ENCODE data around the gene UMODL1. TPM values are rescaled to one million over a fixed set of nuclear protein-coding genes. Genes with fewer than 3 reads are reported as not detected.

The UMODL1 gene
- total RNA-seq, 1 experiment from 2014 or later = 2.3 TPM

DNA sequence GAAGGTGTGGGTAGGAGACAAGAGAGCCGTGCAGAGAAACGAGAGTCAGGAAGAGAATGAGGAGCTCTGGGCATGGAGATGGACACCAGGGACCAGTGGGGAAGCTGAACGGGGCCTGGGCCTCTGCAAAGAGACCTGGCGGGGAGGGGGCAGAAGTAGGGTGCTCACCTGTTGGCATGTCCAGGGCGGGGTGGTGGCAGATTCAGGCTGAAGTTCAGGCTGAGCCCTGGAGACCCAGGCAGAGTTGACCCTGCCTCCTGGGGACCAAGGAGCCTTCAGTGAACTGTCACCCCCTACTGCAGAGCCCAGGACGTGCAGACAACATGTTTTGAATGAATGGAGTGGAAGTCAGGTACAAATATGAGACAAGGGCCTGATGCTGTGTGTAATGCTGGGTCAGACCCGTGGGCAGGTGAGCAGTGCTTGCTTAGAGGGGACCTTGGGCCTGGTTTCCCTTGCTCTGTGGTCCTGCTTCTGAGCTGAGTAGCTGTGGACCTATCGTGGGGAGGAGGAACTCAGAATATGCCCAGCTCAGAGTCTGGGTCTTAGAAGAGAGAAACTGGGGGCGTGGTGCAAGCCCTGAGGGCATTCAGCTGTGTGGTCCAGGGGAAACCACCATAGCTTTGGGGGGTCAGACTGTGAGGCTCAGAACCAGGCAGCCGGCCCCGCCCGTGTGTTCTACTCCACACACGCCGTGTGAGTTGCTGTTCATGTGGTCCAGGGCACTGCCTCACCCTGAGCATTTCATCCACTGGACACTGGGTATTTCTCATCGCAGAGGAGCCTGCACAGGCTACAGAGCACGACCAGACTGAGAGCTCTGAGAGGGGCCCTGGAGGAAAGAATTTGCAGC is 21.3 kb upstream of the UMODL1 start:
- Histone ChIP-seq H3K4me1 (ENCODE audit: low read length) (no peaks in the 10 kb centered on the region), H4K20me1 (ENCODE audit: insufficient read depth, low read depth, low read length) (no peaks in the 10 kb centered on the region), H3K27me3 (ENCODE audit: low read length) (no peaks in the 10 kb centered on the region), H3K4me2 (ENCODE audit: low read depth, low read length, poor library complexity, severe bottlenecking) (no peak overlapping the region), H3K27ac (ENCODE audit: low read length) (no peak overlapping the region), H3K9ac (ENCODE audit: low read length) (no peak overlapping the region), H2AFZ (ENCODE audit: low read length) (no peak overlapping the region), H3K4me3 (ENCODE audit: low read length) (no peak overlapping the region), H3K9me3 (ENCODE audit: low read length) (no peaks in the 10 kb centered on the region), H3K36me3 (ENCODE audit: insufficient read depth, low read length) (no peaks in the 10 kb centered on the region), H3K9me2 (replicated peaks; ENCODE audit: insufficient read depth, low read length) (no peaks in the 10 kb centered on the region), H3K79me2 (ENCODE audit: low read length) (no peaks in the 10 kb centered on the region)
- no peak for DNase-seq

- Histone ChIP-seq H3K4me1 (ENCODE audit: low read length) (no peaks in the 10 kb centered on the region), H3K4me3 (ENCODE audit: low read length) (no peak overlapping the region), H3K27me3 (ENCODE audit: low read length) (no peaks in the 10 kb centered on the region), H4K20me1 (ENCODE audit: insufficient read depth, low read depth, low read length) (no peaks in the 10 kb centered on the region), H3K36me3 (ENCODE audit: insufficient read depth, low read length) (no peaks in the 10 kb centered on the region), H3K79me2 (ENCODE audit: low read length) (no peaks in the 10 kb centered on the region), H2AFZ (ENCODE audit: low read length) (no peak overlapping the region), H3K4me2 (ENCODE audit: low read depth, low read length, poor library complexity, severe bottlenecking) (no peak overlapping the region), H3K9me3 (ENCODE audit: low read length) (no peaks in the 10 kb centered on the region), H3K9me2 (replicated peaks; ENCODE audit: insufficient read depth, low read length) (no peaks in the 10 kb centered on the region), H3K9ac (ENCODE audit: low read length) (no peak overlapping the region), H3K27ac (ENCODE audit: low read length) (no peak overlapping the region)
- DNase-seq = no peak
Measured at GRCh38 chr21:42051788-42052187, 19.3 kb upstream of the UMODL1 start.

GRCh38 chr21:42055425-42055824 is 15.7 kb upstream of the UMODL1 start:
- DNase-seq = no peak
- no peaks in the 10 kb centered on the region for H3K4me1 ChIP-seq (ENCODE audit: low read length)
- no peak overlapping the region for H3K27ac ChIP-seq (ENCODE audit: low read length)
- H3K9me2 ChIP-seq (replicated peaks; ENCODE audit: insufficient read depth, low read length) = no peaks in the 10 kb centered on the region
- H3K79me2 ChIP-seq (ENCODE audit: low read length) = no peaks in the 10 kb centered on the region
- no peaks in the 10 kb centered on the region for H3K9me3 ChIP-seq (ENCODE audit: low read length)
- H4K20me1 ChIP-seq (ENCODE audit: insufficient read depth, low read depth, low read length) = no peaks in the 10 kb centered on the region
- H3K27me3 ChIP-seq (ENCODE audit: low read length) = no peaks in the 10 kb centered on the region
- H2AFZ ChIP-seq (ENCODE audit: low read length) = no peak overlapping the region
- no peak overlapping the region for H3K9ac ChIP-seq (ENCODE audit: low read length)
- no peak overlapping the region for H3K4me2 ChIP-seq (ENCODE audit: low read depth, low read length, poor library complexity, severe bottlenecking)
- no peaks in the 10 kb centered on the region for H3K36me3 ChIP-seq (ENCODE audit: insufficient read depth, low read length)
- no peak overlapping the region for H3K4me3 ChIP-seq (ENCODE audit: low read length)

DNA sequence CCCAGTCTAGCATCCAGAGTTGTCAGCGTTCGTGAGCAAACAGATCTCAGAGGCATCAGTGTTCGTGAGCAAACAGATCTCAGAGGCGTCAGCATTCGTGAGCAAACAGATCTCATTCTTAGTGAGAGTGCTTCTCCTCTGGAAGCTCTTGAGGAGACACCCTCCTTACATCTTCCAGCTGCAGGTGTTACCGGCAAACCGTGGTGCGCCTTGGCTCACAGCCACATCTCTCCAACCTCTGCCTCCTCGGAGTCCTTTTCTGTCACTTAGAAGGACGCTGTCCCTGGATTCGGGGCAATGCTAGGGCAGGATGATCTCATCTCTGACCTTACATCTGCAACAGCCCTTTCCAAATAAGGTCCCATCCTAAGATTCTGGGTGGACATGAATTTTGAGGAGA is 14.6 kb upstream of the UMODL1 start:
- Histone ChIP-seq H3K4me3 (ENCODE audit: low read length) (no peak overlapping the region), H3K27ac (ENCODE audit: low read length) (no peak overlapping the region), H4K20me1 (ENCODE audit: insufficient read depth, low read depth, low read length) (no peaks in the 10 kb centered on the region), H3K4me2 (ENCODE audit: low read depth, low read length, poor library complexity, severe bottlenecking) (no peak overlapping the region), H3K4me1 (ENCODE audit: low read length) (peaks cover 8% of the 10 kb centered on the region), H3K9ac (ENCODE audit: low read length) (no peak overlapping the region), H3K36me3 (ENCODE audit: insufficient read depth, low read length) (no peaks in the 10 kb centered on the region), H3K9me2 (replicated peaks; ENCODE audit: insufficient read depth, low read length) (no peaks in the 10 kb centered on the region), H2AFZ (ENCODE audit: low read length) (no peak overlapping the region), H3K9me3 (ENCODE audit: low read length) (no peaks in the 10 kb centered on the region), H3K27me3 (ENCODE audit: low read length) (no peaks in the 10 kb centered on the region), H3K79me2 (ENCODE audit: low read length) (no peaks in the 10 kb centered on the region)
- DNase-seq = no peak

GRCh38 chr21:42056996-42057689 is 14.0 kb upstream of the UMODL1 start:
- H2AFZ ChIP-seq (ENCODE audit: low read length) = no peak overlapping the region
- no peak overlapping the region for H3K27ac ChIP-seq (ENCODE audit: low read length)
- no peaks in the 10 kb centered on the region for H3K36me3 ChIP-seq (ENCODE audit: insufficient read depth, low read length)
- no peak overlapping the region for H3K9ac ChIP-seq (ENCODE audit: low read length)
- H3K4me1 ChIP-seq (ENCODE audit: low read length) = peaks cover 15% of the 10 kb centered on the region
- H3K79me2 ChIP-seq (ENCODE audit: low read length) = no peaks in the 10 kb centered on the region
- H3K4me3 ChIP-seq (ENCODE audit: low read length) = no peak overlapping the region
- no peaks in the 10 kb centered on the region for H4K20me1 ChIP-seq (ENCODE audit: insufficient read depth, low read depth, low read length)
- no peaks in the 10 kb centered on the region for H3K27me3 ChIP-seq (ENCODE audit: low read length)
- no peaks in the 10 kb centered on the region for H3K9me3 ChIP-seq (ENCODE audit: low read length)
- no peak for DNase-seq
- H3K9me2 ChIP-seq (replicated peaks; ENCODE audit: insufficient read depth, low read length) = no peaks in the 10 kb centered on the region
- no peak overlapping the region for H3K4me2 ChIP-seq (ENCODE audit: low read depth, low read length, poor library complexity, severe bottlenecking)

GRCh38 chr21:42057851-42058437 is 13.2 kb upstream of the UMODL1 start:
- Histone ChIP-seq H4K20me1 (ENCODE audit: insufficient read depth, low read depth, low read length) (no peaks in the 10 kb centered on the region), H3K27me3 (ENCODE audit: low read length) (no peaks in the 10 kb centered on the region), H3K9ac (ENCODE audit: low read length) (no peak overlapping the region), H2AFZ (ENCODE audit: low read length) (no peak overlapping the region), H3K4me3 (ENCODE audit: low read length) (no peak overlapping the region), H3K79me2 (ENCODE audit: low read length) (no peaks in the 10 kb centered on the region), H3K4me1 (ENCODE audit: low read length) (peaks cover 23% of the 10 kb centered on the region), H3K36me3 (ENCODE audit: insufficient read depth, low read length) (no peaks in the 10 kb centered on the region), H3K27ac (ENCODE audit: low read length) (no peak overlapping the region), H3K9me3 (ENCODE audit: low read length) (no peaks in the 10 kb centered on the region), H3K4me2 (ENCODE audit: low read depth, low read length, poor library complexity, severe bottlenecking) (no peak overlapping the region), H3K9me2 (replicated peaks; ENCODE audit: insufficient read depth, low read length) (no peaks in the 10 kb centered on the region)
- DNase-seq = no peak

DNA sequence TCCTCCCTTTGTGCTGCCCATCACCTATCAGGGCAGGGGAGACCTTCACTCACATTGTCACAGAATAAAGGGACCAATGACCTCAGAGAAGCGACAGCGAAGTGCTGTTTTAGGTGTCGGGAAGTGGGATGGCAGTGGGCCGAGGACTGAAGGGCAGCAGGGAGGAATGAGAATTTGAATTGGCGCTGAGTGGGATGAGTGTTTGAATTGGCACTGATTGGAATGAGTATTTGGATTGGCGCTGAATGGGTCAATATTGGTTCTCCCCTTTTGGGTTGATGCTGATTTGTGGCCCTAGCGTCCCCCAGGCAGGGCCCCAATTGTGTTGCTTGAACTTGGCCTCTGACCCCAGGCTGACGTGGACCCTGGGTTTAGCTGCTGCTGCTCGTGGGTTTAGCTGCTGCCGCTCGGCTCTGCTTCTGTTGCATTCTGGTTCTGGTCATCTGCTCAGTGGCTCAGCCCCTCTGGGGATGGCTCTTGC is 12.4 kb upstream of the UMODL1 start:
- H3K9ac ChIP-seq (ENCODE audit: low read length) = no peak overlapping the region
- no peaks in the 10 kb centered on the region for H3K9me3 ChIP-seq (ENCODE audit: low read length)
- no peak overlapping the region for H2AFZ ChIP-seq (ENCODE audit: low read length)
- H3K27ac ChIP-seq (ENCODE audit: low read length) = no peak overlapping the region
- H3K4me1 ChIP-seq (ENCODE audit: low read length) = peaks cover 30% of the 10 kb centered on the region
- H3K4me3 ChIP-seq (ENCODE audit: low read length) = no peak overlapping the region
- H3K36me3 ChIP-seq (ENCODE audit: insufficient read depth, low read length) = no peaks in the 10 kb centered on the region
- H3K9me2 ChIP-seq (replicated peaks; ENCODE audit: insufficient read depth, low read length) = no peaks in the 10 kb centered on the region
- no peaks in the 10 kb centered on the region for H4K20me1 ChIP-seq (ENCODE audit: insufficient read depth, low read depth, low read length)
- H3K4me2 ChIP-seq (ENCODE audit: low read depth, low read length, poor library complexity, severe bottlenecking) = no peak overlapping the region
- DNase-seq = no peak
- no peaks in the 10 kb centered on the region for H3K79me2 ChIP-seq (ENCODE audit: low read length)
- H3K27me3 ChIP-seq (ENCODE audit: low read length) = no peaks in the 10 kb centered on the region

DNA sequence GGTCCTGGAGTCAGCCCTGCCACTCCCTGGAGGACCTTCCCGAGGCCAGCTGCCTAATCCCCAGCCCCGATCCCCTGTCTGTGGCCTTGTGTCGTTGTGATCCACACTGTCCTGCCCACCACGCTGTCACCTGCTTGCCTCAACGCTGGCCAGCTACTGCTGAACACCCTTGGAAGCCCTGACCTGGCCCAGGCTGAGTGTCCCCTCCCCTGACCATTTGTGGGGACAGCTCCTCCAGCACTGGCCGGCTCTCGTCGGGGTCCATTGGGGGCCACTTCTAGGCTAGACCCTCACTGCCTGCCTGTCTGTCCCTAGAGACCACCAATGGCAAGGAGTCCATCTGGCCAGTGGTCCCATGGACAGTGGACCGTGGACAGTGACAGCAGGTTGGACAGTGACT is 12.0 kb upstream of the UMODL1 start:
- Histone ChIP-seq H3K9me2 (replicated peaks; ENCODE audit: insufficient read depth, low read length) (no peaks in the 10 kb centered on the region), H3K27me3 (ENCODE audit: low read length) (no peaks in the 10 kb centered on the region), H3K4me3 (ENCODE audit: low read length) (no peak overlapping the region), H3K27ac (ENCODE audit: low read length) (no peak overlapping the region), H3K9me3 (ENCODE audit: low read length) (no peaks in the 10 kb centered on the region), H3K36me3 (ENCODE audit: insufficient read depth, low read length) (no peaks in the 10 kb centered on the region), H3K9ac (ENCODE audit: low read length) (no peak overlapping the region), H4K20me1 (ENCODE audit: insufficient read depth, low read depth, low read length) (no peaks in the 10 kb centered on the region), H3K4me1 (ENCODE audit: low read length) (peaks cover 35% of the 10 kb centered on the region), H2AFZ (ENCODE audit: low read length) (no peak overlapping the region), H3K4me2 (ENCODE audit: low read depth, low read length, poor library complexity, severe bottlenecking) (no peak overlapping the region), H3K79me2 (ENCODE audit: low read length) (no peaks in the 10 kb centered on the region)
- DNase-seq = no peak
